ENCODE data around the gene DYNC1H1. TPM values are rescaled to one million over a fixed set of nuclear protein-coding genes. Genes with fewer than 3 reads are reported as not detected.

Gene DYNC1H1
- total RNA-seq, 1 donor from 2014 or later = 735 TPM

- no peak for TF ChIP-seq CTCF (IDR thresholded peaks at IDR 0.05)
- Mint-ChIP-seq H3K9me3 (ENCODE audit: low read depth) (no peaks in the 10 kb centered on the region), H3K36me3 (ENCODE audit: low read depth) (peaks cover 51% of the 10 kb centered on the region), H3K4me1 (ENCODE audit: low read depth) (peaks cover 22% of the 10 kb centered on the region), H3K27me3 (ENCODE audit: low read depth) (no peaks in the 10 kb centered on the region), H3K4me3 (ENCODE audit: unreplicated experiment) (no peak overlapping the region), H3K27ac (ENCODE audit: unreplicated experiment) (no peak overlapping the region)
- no peak for DNase-seq (ENCODE audit: low spot score)
These were observed 21.6 kb downstream of the DYNC1H1 start for GRCh38 chr14:101985957-101986356.

GRCh38 chr14:101986953-101987352 is 22.6 kb downstream of the DYNC1H1 start:
- H3K4me1 Mint-ChIP-seq (ENCODE audit: low read depth) = peaks cover 15% of the 10 kb centered on the region
- no peak for TF ChIP-seq CTCF (IDR thresholded peaks at IDR 0.05)
- peaks cover 50% of the 10 kb centered on the region for H3K36me3 Mint-ChIP-seq (ENCODE audit: low read depth)
- DNase-seq (ENCODE audit: low spot score) = no peak
- no peak overlapping the region for H3K4me3 Mint-ChIP-seq (ENCODE audit: unreplicated experiment)
- no peaks in the 10 kb centered on the region for H3K27me3 Mint-ChIP-seq (ENCODE audit: low read depth)
- H3K27ac Mint-ChIP-seq (ENCODE audit: unreplicated experiment) = no peak overlapping the region
- no peaks in the 10 kb centered on the region for H3K9me3 Mint-ChIP-seq (ENCODE audit: low read depth)

DNA sequence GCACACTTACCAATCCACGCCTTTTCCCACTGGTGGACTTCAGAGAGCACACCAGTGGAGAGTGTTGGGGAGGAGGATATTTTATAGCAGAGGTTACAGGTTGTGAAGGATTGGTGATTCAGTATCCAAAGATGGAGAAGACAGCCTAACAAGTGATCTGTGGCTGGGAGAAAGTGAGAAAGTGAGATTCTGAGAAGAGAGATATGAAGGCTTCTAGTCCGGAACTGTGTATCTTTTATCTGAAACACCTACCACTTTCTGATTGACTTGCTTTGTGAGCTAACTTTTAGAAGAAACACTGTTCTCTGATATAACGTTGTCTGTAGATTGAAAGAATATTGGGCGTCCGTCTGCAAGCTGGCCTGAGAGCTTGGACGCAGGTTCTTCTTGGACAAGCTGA is 24.0 kb downstream of the DYNC1H1 start:
- no peak overlapping the region for H3K27ac Mint-ChIP-seq (ENCODE audit: unreplicated experiment)

DNA sequence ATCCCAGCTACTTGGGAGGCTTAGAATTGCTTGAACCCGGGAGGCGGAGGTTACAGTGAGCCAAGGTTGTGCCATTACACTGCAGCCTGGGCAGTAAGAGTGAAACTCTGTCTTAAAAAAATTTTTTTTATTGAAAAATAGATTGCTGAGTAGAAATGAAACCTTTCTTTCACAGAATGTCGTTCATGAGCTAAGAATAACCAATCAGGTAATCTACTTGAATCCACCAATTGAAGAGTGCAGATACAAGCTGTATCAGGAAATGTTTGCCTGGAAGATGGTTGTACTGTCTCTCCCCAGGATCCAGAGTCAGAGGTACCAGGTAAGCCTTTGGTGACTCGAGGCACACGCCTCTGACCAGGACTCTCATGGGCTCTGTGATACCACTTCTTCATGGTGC is 27.0 kb downstream of the DYNC1H1 start:
- H3K4me1 Mint-ChIP-seq (ENCODE audit: low read depth) = no peaks in the 10 kb centered on the region
- no peak overlapping the region for H3K4me3 Mint-ChIP-seq (ENCODE audit: unreplicated experiment)
- H3K9me3 Mint-ChIP-seq (ENCODE audit: low read depth) = no peaks in the 10 kb centered on the region

More for the DNA sequence above, 24.0 kb downstream of the DYNC1H1 start:
- Mint-ChIP-seq H3K27me3 (ENCODE audit: low read depth) (no peaks in the 10 kb centered on the region), H3K4me3 (ENCODE audit: unreplicated experiment) (no peak overlapping the region), H3K9me3 (ENCODE audit: low read depth) (no peaks in the 10 kb centered on the region), H3K36me3 (ENCODE audit: low read depth) (peaks cover 58% of the 10 kb centered on the region), H3K4me1 (ENCODE audit: low read depth) (peaks cover under 1% of the 10 kb centered on the region)
- no peak for TF ChIP-seq CTCF (IDR thresholded peaks at IDR 0.05)
- no peak for DNase-seq (ENCODE audit: low spot score)

DNA sequence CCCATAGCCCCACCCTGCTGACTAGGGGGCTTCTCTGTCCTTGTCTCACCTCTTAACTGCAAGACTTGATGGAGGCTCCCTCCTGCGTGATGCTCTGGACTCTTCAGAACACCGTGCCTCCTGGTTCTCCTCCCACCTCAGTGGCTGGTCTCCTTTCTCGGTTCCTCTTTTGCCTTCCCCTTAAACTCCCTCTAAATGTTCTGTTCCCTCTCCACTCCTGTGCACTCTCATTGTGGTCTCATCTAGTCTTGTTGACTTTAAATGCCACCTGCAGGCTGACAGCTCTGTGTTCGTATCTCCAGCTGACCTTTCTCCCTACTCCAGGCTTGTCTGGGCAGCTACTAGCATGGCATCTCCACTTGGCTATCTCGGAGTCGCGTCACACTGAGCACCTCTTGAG is 28.3 kb downstream of the DYNC1H1 start:
- H3K9me3 Mint-ChIP-seq (ENCODE audit: low read depth) = no peaks in the 10 kb centered on the region
- H3K4me3 Mint-ChIP-seq (ENCODE audit: unreplicated experiment) = no peak overlapping the region
- H3K27me3 Mint-ChIP-seq (ENCODE audit: low read depth) = no peaks in the 10 kb centered on the region
- no peak for TF ChIP-seq CTCF (IDR thresholded peaks at IDR 0.05)
- peak overlapping the region; percentile 56 for H3K27ac Mint-ChIP-seq (ENCODE audit: unreplicated experiment)
- H3K36me3 Mint-ChIP-seq (ENCODE audit: low read depth) = peaks cover 68% of the 10 kb centered on the region
- H3K4me1 Mint-ChIP-seq (ENCODE audit: low read depth) = no peaks in the 10 kb centered on the region
- DNase-seq (ENCODE audit: low spot score) = no peak

More for the DNA sequence above, 27.0 kb downstream of the DYNC1H1 start:
- Mint-ChIP-seq H3K36me3 (ENCODE audit: low read depth) (peaks cover 66% of the 10 kb centered on the region), H3K27ac (ENCODE audit: unreplicated experiment) (no peak overlapping the region), H3K27me3 (ENCODE audit: low read depth) (no peaks in the 10 kb centered on the region)
- no peak for TF ChIP-seq CTCF (IDR thresholded peaks at IDR 0.05)
- DNase-seq (ENCODE audit: low spot score) = no peak
